DMS79 treated with DMSO at 0.1 percent for 48 hours (cell line): Measurements from ENCODE around the gene CTNNA2.

ENCODE experiments used
- DNase-seq: peaks from one replicate; lab custom pipeline; 2025; lab: John Stamatoyannopoulos, UW

Gene CTNNA2

GRCh38 chr2:80330527-80331450, 817.9 kb downstream of the CTNNA2 start:
- DNase-seq = no peak

- no peak for DNase-seq
Observed at GRCh38 chr2:80333886-80334285, 821.0 kb downstream of the CTNNA2 start.

GRCh38 chr2:80335411-80335810, 822.6 kb downstream of the CTNNA2 start:
- no peak for DNase-seq

GRCh38 chr2:80338794-80339193, 825.9 kb downstream of the CTNNA2 start:
- no peak for DNase-seq

- no peak for DNase-seq
Observed at GRCh38 chr2:80340022-80340421, 827.2 kb downstream of the CTNNA2 start.

GRCh38 chr2:80348078-80348477, 835.2 kb downstream of the CTNNA2 start:
- no peak for DNase-seq

GRCh38 chr2:80348953-80349352, 836.1 kb downstream of the CTNNA2 start:
- no peak for DNase-seq

GRCh38 chr2:80351231-80351630, 838.4 kb downstream of the CTNNA2 start:
- no peak for DNase-seq

- no peak for DNase-seq
Observed at GRCh38 chr2:80354858-80355257, 842.0 kb downstream of the CTNNA2 start.

- no peak for DNase-seq
Observed at GRCh38 chr2:80361904-80362303, 849.1 kb downstream of the CTNNA2 start.

GRCh38 chr2:80363330-80363729, 850.5 kb downstream of the CTNNA2 start:
- DNase-seq = no peak

- DNase-seq = no peak
Observed at GRCh38 chr2:80363791-80364349, 851.0 kb downstream of the CTNNA2 start.

GRCh38 chr2:80364524-80365212, 851.8 kb downstream of the CTNNA2 start:
- DNase-seq = no peak

- no peak for DNase-seq
Observed at GRCh38 chr2:80365762-80366161, 852.9 kb downstream of the CTNNA2 start.

- no peak for DNase-seq
Observed at GRCh38 chr2:80370375-80371009, 857.6 kb downstream of the CTNNA2 start.

- DNase-seq = no peak
Observed at GRCh38 chr2:80374105-80374504, 861.3 kb downstream of the CTNNA2 start.

- no peak for DNase-seq
Observed at GRCh38 chr2:80377071-80377470, 864.2 kb downstream of the CTNNA2 start.

GRCh38 chr2:80380736-80381135, 867.9 kb downstream of the CTNNA2 start:
- DNase-seq = no peak

GRCh38 chr2:80381666-80382065, 868.8 kb downstream of the CTNNA2 start:
- no peak for DNase-seq

- no peak for DNase-seq
Observed at GRCh38 chr2:80392441-80392840, 879.6 kb downstream of the CTNNA2 start.

- DNase-seq = no peak
Observed at GRCh38 chr2:80393991-80394390, 881.1 kb downstream of the CTNNA2 start.

- no peak for DNase-seq
Observed at GRCh38 chr2:80395251-80395650, 882.4 kb downstream of the CTNNA2 start.
